ENCODE data around the gene TOX2. TPM values are rescaled to one million over a fixed set of nuclear protein-coding genes. Genes with fewer than 3 reads are reported as not detected.

Gene TOX2
- total RNA-seq, 1 donor from 2014 or later: 3.3 TPM

DNA sequence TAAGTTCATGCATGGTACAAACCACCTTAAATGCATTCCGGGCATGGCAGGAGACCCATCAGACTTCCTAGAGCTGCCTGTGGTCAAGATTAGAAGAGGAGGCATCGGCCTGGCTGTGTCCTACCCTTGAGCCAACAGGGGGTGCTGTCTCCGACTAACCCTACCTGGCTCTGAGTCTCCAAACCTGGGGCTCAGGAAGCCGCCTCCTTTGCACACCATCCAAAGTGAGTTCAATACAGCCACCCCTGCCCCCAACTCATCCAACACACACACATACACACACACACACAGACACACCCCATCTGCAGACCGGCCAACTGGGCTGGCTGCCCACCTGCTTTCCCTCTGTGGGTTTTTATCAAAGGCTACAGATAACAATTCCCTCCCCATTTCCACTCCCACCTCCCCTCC lies 195.3 kb downstream of the TOX2 start:
- Mint-ChIP-seq H3K36me3 (ENCODE audit: low read depth) (no peaks in the 10 kb centered on the region), H3K9me3 (peaks cover 5% of the 10 kb centered on the region), H3K4me1 (no peaks in the 10 kb centered on the region), H3K27ac (ENCODE audit: unreplicated experiment) (no peak overlapping the region), H3K27me3 (ENCODE audit: low read depth) (peaks cover 26% of the 10 kb centered on the region), H3K4me3 (no peak overlapping the region)
- DNase-seq (ENCODE audit: low read depth, low spot score): no peak
- TF ChIP-seq CTCF (conservative IDR thresholded peaks at IDR 0.05): no peak

DNA sequence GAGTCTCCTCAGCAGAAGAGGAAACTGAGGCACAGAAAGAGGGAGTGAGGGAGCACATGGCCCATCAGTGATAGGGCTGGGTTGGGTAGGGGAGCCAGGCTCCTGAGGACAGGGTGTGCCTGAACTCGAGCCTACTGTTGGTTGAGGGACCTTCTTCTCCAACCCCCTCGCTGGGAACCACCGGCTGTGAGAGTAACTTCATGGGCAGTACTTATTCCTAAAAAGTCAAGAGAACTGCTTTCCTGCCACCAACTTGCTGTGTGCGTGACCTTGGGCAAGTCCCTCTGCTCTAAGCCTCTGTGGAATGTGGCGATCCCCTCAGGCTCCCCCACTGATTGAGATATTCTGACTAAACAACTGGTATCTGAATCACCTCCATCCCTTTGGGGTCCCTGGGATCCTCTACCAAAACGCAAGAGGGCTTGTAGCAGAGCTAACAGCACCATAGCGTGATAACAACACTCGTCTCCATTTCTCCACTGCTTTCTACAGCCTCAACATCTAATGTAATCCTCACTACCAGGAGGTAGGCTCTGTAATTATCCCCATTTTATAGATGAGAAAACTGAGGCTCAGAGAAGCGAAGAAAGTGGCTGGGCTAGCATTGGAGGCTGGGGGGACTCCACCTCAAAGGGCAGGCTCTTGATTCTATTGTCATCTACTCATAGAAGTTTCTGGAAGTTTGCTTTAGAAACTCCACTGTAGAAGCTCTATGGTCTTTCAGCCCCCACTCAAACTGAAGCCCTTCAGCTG lies 196.3 kb downstream of the TOX2 start:
- Mint-ChIP-seq H3K9me3 (peaks cover 5% of the 10 kb centered on the region), H3K4me3 (no peak overlapping the region), H3K27me3 (ENCODE audit: low read depth) (peaks cover 15% of the 10 kb centered on the region), H3K4me1 (no peaks in the 10 kb centered on the region), H3K27ac (ENCODE audit: unreplicated experiment) (no peak overlapping the region), H3K36me3 (ENCODE audit: low read depth) (no peaks in the 10 kb centered on the region)
- TF ChIP-seq CTCF (conservative IDR thresholded peaks at IDR 0.05): no peak
- no peak for DNase-seq (ENCODE audit: low read depth, low spot score)

- Mint-ChIP-seq H3K27ac (ENCODE audit: unreplicated experiment) (no peak overlapping the region), H3K27me3 (ENCODE audit: low read depth) (peaks cover 9% of the 10 kb centered on the region), H3K4me3 (no peak overlapping the region), H3K9me3 (peaks cover 5% of the 10 kb centered on the region), H3K4me1 (no peaks in the 10 kb centered on the region), H3K36me3 (ENCODE audit: low read depth) (no peaks in the 10 kb centered on the region)
- DNase-seq (ENCODE audit: low read depth, low spot score): no peak
- no peak for TF ChIP-seq CTCF (conservative IDR thresholded peaks at IDR 0.05)
Measured at GRCh38 chr20:44111712-44112335, 197.2 kb downstream of the TOX2 start.

DNA sequence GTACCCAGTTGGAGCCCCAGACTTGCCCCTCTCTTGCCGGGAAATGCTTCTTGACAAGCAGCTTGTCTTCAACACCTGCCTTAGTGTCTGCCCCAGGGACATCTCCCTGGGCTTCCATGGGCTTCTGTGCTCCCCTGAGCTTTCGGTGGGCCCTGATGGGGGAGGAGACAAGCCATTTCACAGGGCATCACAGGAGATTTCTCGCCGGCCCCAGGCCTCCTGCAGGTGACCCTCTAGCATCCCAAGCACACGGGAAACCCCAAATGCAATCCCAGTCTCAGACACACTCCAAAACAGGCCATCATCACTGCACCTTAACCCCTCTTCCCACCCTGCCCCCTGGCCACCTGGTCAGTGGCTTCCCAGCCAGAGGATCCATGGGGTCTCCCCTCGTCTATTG lies 197.8 kb downstream of the TOX2 start:
- Mint-ChIP-seq H3K4me3 (no peak overlapping the region), H3K27ac (ENCODE audit: unreplicated experiment) (no peak overlapping the region), H3K9me3 (peaks cover 5% of the 10 kb centered on the region), H3K36me3 (ENCODE audit: low read depth) (no peaks in the 10 kb centered on the region), H3K4me1 (no peaks in the 10 kb centered on the region), H3K27me3 (ENCODE audit: low read depth) (peaks cover 3% of the 10 kb centered on the region)
- TF ChIP-seq CTCF (conservative IDR thresholded peaks at IDR 0.05): no peak
- DNase-seq (ENCODE audit: low read depth, low spot score): no peak

- H3K27me3 Mint-ChIP-seq (ENCODE audit: low read depth): peaks cover 2% of the 10 kb centered on the region
- peaks cover 5% of the 10 kb centered on the region for H3K9me3 Mint-ChIP-seq
- H3K4me1 Mint-ChIP-seq: no peaks in the 10 kb centered on the region
- no peak for TF ChIP-seq CTCF (conservative IDR thresholded peaks at IDR 0.05)
- H3K4me3 Mint-ChIP-seq: no peak overlapping the region
- H3K27ac Mint-ChIP-seq (ENCODE audit: unreplicated experiment): no peak overlapping the region
- no peak for DNase-seq (ENCODE audit: low read depth, low spot score)
- no peaks in the 10 kb centered on the region for H3K36me3 Mint-ChIP-seq (ENCODE audit: low read depth)
Measured at GRCh38 chr20:44112889-44113617, 198.4 kb downstream of the TOX2 start.

All from neural crest cell (in vitro differentiated cells).